HG02943 (cell line): ENCODE results near the gene RBMS1.

Source experiments
- ATAC-seq: cut with Tn5 transposase; IDR thresholded peaks from one replicate; pipeline ENCODE4 v1.9.1; 2021; ENCODE audit warnings: mild to moderate bottlenecking, low read depth, moderate library complexity; ENCODE audit not compliant: unreplicated experiment

RBMS1 gene

DNA sequence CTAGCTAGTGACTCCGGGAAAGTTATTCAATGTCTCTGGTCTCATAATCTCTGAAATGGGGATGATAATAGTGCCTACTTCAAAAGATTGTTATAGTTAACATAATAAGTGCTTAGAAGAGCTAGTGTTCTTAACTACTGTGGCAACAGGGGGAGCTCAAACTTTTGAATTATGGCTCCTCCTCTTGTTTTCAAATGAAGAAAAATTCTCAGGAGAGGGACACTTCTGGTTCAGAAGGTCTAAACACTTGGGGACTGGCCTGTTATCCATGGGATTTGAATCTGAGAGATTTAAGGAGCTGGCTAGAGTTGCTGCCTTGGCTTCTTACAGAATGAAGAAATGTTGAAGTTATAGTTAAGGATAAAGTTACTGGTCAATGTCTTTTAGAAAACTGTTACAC is 201.4 kb downstream of the RBMS1 start:
- ATAC-seq, result no peak

DNA sequence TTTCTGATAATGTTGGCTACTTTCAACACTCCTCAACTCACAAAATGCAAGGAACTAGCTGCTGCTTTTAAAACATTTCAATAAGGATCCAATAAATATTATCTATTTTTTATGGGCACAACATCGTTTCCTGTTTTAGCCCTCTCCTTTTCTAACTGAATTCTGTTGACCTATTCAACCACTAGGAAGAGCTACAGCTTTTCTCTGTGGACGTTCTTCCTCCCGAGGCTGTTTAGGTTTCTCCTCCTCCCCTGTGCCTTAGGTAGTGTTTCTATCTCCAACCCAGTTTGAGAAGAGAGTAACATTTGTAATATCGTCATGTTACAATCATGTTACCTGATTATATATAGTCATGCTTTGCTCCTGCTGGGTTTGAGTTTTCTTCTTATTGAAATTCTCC is 202.2 kb downstream of the RBMS1 start:
- ATAC-seq, result no peak

DNA sequence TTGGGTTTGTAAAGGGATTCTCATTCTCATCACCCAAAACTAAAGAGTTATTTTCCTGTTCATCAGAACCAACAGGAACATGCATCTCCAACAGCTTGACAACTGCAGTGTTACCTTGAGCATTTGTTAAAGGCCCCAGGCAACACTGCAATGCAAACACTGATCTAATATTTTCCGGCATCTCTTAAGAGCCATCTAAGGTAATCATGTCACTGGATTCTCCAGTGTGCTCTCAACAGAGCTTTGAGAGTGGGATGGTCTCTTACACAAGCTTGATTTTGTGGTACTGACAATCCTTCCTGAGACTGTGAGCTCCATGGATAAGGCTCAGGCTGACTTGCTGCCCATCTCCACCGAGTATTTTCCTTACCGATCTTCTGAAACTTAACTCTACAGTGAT is 203.0 kb downstream of the RBMS1 start:
- no peak for ATAC-seq

DNA sequence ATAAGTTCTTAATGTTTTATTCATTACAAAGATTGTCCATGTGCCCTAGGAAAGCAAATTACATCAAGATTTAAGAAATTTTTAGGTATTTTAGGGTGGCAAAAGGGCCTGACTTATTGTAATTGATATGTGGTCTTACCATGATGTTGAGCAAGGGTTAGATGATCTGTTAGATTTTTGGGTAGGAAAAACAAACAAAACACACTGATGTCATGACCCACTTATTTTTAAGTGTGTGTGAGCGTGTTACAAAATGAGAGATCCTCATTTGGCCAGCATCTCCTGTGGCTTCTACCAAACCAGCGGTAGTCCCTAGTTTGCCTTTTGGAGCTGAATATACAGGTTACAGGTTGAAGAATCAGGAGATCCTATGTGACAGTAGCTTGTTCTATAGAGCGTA is 203.8 kb downstream of the RBMS1 start:
- no peak for ATAC-seq

DNA sequence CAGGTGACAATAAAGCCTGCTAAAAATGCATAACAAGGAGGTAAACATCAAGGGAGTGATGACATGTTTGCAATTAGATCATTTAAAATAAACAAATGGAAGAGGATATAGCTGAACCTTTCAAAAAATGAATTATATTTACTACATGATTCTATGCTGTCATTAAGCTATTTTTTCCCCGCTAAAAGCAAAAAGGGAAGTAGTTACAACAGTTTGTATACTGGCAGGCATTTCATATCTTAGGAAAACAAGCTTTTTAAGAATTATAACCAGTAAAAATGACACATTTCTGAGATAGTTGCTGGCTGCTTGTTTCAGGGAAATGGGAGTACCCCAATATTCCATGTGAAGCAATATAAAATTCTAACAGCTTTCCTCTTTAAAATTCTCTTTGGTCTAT is 204.5 kb downstream of the RBMS1 start:
- no peak for ATAC-seq

DNA sequence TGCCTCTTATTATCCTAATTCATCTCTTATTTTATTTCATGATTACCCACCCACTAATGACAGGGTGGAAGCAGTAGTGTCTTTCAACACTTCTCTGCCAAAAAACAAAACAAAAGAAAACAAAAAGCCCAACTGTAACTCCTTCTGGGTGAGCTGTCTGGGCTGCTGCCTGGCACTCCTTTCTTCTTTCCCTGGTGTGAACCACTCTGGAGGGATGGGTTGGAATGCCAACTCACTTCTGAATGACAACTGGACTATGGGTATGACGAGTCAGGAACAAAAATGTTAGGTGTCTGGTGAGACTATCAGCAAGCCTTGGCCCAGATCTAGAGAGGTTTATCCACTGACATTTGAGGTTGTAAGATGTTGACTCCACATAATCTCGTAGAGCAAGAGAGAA is 205.3 kb downstream of the RBMS1 start:
- no peak for ATAC-seq

DNA sequence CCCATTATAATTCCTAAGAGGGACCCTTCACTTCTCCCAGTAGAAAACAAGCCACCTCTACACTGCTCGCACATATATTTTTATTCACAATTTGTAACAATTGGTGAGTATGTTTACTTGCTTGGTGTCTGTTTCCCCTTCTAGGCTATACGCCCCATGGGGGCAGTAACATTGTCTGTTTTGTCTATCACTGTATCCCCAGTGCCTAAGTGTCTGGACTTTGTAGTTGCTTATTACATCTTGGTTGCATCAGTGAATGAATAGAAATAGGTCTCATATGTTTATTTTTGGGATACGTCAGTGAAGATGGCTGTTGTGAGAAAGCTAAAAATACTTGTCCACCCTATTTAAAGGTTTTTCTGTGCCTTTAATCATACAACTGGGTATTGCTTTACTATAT is 206.1 kb downstream of the RBMS1 start:
- no peak for ATAC-seq

DNA sequence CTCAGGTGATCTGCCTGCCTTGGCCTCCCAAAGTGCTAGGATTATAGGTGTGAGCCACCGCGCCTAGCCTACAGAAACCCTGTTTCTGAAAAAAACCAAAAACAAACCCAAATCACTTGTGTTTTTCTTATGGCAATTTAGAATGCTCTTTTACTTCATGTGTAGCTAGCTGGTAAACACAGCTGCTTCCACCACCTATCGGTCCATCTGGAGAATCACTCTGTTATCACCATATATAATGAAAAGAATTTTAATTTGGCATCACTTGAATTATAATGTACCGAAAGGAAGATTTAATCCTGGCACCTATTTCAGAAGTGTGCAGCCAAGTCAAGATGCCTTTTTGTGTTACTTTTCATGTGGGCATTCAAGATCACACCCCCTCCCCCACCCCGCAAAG is 207.1 kb downstream of the RBMS1 start:
- no peak for ATAC-seq

DNA sequence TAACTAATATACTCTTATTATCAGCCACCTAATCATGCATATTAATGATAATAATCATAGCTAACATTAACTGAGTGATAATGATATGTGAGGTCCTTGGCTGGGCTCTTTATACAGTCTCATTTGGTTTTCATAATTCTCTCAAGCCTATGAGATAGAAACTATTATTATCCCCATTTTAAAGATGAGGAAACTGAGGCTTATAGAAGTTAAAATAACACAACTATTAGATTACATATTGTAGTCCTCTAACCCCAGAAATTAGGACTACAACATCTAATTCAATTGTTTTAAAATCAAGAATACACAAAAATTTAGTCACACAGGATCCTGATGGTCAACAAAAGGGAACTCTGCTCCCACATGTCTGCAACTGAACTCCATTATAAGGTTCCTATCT is 209.9 kb downstream of the RBMS1 start:
- no peak for ATAC-seq

DNA sequence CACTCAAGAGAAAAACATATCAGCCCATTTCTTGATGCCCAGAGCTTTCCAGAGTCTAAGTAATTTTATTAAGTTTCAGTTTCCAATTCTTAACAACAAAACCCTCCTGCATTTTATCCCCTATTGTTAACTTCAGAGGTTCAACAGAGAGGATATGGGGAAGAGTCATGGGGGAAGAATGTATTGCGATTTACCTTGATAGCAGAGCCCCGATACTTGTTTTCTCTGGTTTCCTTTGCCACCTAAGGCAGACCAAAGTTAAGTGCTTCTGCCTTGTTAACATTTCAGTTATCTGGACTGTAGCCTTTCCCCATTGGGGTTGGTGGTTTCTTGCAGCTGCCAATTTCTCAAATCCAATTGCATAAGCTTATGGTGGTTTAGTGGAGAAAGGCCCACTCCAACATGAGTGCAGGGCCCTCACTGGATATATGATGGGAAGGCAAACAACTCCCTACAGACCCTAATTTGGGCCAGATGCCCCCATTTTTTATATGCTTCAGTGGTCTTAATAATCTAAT is 211.5 kb downstream of the RBMS1 start:
- no peak for ATAC-seq

DNA sequence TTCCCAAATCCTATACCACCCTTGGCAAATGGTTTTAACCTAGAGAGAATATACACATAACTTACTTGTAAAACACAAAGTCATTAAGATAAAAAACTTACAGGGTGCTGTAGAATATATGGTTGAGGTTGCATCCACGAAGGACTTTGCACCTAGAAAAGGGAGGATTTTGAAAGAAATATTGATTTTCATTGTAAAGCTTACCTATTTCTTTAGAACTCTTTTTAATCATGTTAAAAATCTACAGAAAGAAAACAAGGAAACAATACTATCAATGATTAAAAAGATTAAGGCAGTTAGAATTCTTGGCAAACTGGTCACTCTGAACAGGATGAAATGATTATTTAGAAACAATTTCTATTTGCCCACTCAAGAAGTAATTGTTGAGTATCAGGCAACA is 212.4 kb downstream of the RBMS1 start:
- no peak for ATAC-seq

DNA sequence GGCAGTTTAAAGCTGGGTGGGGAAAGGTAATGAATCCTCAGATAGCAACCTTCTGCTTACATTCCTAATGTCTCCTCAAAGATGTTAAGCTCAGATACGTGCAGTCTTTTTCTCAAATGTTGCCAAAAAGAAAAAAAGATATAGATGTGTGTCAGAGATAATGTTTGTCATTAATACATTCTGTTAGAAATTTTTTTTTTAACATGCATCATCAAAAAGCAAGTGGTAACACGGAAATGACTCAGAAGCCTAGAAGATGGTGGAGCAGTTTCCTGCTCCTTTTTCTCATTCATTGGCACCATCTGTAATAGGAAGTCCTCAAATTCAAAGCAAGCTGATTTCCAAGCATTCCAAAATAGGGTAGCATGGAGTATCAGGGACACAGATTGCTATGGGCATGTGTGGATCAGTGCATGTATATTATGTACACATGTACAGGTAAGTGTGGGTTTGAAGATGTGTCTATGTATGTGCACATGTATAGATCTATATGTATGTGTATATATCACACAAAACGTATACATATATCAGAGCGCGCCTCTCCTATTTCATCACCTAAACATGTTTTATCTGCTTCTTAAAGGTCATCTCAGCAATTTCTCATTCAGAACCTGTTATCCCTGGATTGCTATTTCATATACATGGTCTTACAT is 213.7 kb downstream of the RBMS1 start:
- no peak for ATAC-seq

DNA sequence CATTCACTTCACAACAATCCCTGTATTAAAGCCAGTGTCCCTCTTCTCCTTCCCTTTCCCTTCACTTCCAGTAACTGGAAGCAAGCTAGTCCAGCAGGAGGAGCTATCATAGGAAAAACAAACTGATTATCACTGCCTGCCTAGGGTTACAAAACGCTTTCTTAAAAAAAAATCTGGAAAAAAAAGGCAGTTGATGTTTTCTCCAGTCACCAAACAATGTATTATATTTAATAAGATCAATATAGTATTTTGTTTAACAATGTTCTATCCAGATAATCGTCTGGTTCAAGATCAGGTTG is 214.8 kb downstream of the RBMS1 start:
- ATAC-seq, result no peak

DNA sequence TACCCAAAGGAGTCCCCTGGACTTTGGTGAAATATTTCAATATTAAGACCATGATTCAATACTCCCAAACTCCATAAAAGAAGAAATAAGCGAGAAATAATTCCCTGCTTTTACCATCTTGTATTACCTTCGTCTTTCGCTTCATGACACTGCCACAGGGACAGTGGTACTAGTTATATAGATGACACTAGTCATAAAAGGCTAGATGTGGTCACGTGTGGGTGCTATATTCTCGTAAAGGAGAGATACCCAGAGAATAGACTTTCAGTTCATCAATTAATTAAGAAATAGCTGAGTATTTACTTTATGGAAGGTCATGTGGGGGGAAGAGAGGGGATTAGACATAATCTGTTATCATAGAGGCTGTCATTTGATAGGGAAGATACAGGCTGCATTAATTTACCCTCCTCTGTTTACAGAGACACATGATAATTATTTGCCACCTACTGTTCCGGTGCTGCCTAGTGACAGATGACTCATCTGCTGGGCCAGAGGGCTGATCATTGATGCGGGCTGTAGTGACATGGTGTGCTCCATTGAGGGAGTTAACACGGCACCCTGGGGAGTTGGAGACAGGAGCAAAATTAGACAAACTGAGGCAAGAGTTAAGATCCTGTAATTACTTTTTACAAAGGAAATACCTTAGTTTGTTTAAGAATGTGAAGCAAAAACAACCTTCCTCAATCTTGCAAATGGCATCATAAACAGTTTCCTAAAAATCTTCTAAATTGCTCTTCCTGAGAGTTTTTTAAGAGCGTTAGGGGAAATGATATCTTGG is 215.3 kb downstream of the RBMS1 start:
- ATAC-seq, result peak; percentile 65

DNA sequence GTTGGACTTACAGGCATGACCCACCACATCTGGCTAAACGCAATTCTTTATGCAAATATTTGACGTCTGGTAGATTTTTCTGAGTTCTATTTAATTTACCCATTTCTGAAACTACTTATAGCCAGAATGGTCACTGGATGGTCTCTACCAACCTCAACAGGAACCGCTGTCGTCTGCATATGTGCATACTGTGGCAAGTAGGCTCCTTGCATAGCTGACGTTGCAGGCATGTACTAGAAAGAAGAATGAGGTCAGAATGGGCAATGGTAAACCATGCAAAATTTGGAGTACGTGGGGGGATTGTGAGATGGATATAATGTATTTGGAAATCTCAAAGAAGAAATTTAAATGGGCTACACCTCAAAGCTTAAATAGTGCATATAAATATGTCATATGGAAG is 216.5 kb downstream of the RBMS1 start:
- ATAC-seq, result no peak

DNA sequence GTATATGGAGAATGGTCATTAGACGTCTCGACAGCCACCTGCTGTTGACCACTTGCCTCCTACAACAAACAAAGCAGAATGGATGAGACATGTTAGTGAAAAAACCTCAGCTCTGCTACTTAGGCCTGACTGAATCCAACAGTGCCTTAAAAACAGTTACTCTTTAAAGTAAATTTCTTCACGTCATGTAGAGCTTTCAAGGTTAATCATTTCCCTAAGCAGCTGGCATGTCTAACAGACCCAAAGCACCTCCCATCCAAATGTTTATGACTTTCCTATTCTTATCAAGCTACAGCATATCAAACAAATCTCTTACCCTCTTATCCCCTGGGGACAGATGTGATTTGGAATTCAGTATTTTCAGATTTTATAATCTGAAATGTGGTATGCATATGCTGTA is 218.0 kb downstream of the RBMS1 start:
- ATAC-seq, result no peak

DNA sequence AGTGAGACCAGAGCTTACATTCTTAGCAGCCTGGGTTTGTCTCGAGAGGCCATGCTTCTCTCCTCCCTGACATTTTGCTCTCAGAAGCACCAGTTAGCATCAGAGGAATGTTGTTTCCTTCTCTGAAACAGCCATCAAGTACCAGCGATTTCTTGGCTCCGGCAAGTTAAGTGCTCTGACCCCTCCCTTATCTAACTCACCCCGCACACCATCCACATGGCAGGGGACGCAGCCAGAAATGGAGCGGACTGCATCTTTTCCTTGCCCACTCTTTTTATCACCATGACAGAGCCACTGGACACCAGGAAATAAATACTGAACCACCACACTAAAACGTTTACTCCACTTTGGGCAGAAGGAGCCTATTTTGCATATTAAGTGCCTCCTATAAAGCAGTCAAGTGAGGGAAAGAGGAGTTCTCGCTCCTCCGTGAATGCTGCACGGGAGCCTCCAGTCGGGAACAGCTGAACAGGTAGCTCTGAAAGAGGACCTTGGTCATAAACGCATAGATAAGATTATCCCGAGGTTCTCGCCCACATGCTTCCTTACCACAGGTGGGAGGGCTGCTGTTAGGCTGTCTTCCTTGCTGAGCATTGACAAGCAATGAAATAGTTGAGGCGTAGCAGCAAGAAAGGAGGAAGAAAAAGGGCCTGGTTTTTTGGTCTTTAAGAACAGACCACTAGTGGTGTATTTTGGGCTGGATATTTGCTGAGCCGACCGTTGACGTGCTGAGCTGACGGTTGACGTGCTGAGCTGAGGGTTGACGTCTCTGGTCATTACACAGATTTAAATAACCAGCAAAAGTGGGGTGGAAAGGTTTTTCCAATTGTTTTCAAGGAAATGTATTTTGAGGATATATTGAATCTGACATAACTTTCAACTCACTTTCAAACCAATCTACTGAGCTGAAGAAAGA is 222.2 kb downstream of the RBMS1 start:
- no peak for ATAC-seq

DNA sequence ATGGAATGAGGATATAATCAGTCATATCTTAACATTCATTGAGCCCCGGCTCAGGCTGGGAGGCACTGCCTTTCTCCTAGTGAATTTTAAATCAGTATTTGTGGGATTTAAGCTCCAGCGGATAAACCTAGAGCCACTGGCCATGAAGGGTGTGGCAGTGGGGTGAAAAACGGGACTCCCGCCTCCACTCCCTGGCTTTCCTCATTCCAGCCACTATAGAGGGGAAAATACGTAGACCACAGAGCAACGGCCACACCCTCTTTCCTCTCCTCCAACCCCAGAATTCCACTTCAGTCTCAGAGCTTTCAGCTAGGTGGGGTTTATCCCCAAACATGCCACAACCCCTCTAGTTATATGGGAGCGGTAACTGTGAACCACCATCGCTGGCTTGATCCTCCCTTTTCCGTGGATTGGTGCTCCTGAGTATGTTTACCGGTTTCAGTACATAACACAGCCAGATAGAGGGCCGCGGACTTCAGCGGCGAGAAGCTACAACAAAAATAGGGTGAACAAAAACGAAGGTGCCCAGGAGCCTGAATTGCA is 223.0 kb downstream of the RBMS1 start:
- ATAC-seq, result no peak

DNA sequence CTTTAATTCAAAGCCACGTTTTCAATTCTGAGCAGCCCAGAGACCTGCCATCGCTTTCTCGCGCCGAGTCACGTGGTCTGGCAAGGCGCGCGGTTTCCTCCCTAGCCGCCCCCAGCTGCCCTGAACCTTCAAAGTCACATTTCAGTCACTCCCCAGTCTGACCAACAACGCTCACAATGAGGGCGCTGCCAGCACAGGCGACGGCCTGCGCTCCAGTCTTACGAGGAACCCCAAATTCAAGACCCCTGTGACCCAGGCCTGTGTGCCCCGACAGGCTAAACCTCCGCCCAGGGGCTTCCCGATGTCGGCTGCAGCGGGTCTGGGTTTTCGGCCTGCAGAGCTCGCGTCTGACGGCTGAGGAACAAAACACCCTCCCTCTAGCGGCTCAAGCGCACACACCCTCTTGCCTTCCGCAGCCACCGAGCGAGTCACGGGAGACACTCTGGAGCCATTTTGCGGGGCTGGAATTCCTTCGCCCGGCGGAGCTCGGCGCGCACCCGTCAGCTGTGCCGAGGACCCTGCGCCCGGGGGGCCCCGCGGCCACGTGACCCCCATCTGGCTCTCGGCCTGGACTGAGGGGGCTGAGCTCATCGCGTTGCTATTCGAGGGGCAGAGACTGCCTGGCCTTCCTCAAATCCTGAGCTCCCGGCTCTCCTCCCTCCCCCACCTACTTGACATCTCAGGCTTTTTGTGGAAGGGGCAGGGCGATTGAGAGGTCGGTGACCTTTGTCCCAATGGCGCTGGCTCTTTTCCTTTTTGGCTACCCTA is 223.6 kb downstream of the RBMS1 start:
- ATAC-seq, result peak; percentile 88

DNA sequence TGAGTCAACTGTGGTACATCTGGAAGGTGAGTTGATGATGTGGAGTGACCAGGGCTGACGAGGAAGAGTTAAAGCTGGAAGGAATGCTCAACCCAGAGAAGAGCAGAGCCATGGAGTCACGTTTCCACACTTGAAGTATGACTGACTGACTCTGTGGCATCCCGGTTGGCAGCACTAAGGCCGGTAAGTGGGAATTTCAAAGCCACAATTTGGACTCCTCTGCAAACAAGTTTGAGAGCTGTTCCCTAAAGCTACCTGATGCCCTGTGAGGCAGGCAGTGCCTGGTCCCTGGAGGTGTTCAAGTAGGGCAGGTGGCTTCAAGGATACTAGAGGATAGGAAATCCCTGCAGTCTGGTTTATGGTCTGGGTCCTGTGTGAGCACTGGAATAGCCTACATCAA is 224.2 kb downstream of the RBMS1 start:
- ATAC-seq, result no peak
